Neural crest cell (in vitro differentiated cells): ENCODE measurements around the gene MUC5AC. TPM values are rescaled to one million over a fixed set of nuclear protein-coding genes. Genes with fewer than 3 reads are reported as not detected.

ENCODE experiments used
- DNase-seq: peaks from one replicate; pipeline ENCODE4 v3.0.0; 2021; ENCODE audit warnings: low read depth, mixed read lengths, low spot score
- H3K27ac Mint-ChIP-seq: one replicate; pipeline ENCODE4 v1.8.0; 2021; ENCODE audit warnings: mild to moderate bottlenecking, mixed read lengths; ENCODE audit not compliant: unreplicated experiment
- H3K27me3 Mint-ChIP-seq: 2 replicates; pipeline ENCODE4 v1.8.0; 2021; ENCODE audit warnings: low read depth, mild to moderate bottlenecking, mixed read lengths
- H3K36me3 Mint-ChIP-seq: 2 replicates; pipeline ENCODE4 v1.8.0; 2021; ENCODE audit warnings: low read depth, mild to moderate bottlenecking, mixed read lengths
- H3K4me1 Mint-ChIP-seq: 2 replicates; pipeline ENCODE4 v1.8.0; 2021; ENCODE audit warnings: mixed read lengths
- H3K4me3 Mint-ChIP-seq: one replicate; pipeline ENCODE4 v1.8.0; 2021; ENCODE audit warnings: mild to moderate bottlenecking, mixed read lengths
- H3K9me3 Mint-ChIP-seq: 2 replicates; pipeline ENCODE4 v1.8.0; 2021; ENCODE audit warnings: mixed read lengths
- CTCF ChIP-seq: fragments of 200-600 bp; sonication (generic); conservative IDR thresholded peaks from 2 replicates; pipeline ENCODE4 v1.5.0; 2021; ENCODE audit warnings: antibody characterized with exemption, mild to moderate bottlenecking
- total RNA-seq: library from RNA; stranded (reverse); gene quantifications from 2 replicates; pipeline ENCODE4 v1.2.1, GENCODE V29; 2021

The MUC5AC gene
- total RNA-seq, 1 donor from 2014 or later, result not detected

GRCh38 chr11:1235306-1235900 is 77.7 kb downstream of the MUC5AC start:
- Mint-ChIP-seq H3K27me3 (no peaks in the 10 kb centered on the region), H3K4me3 (no peak overlapping the region), H3K27ac (no peak overlapping the region), H3K36me3 (no peaks in the 10 kb centered on the region), H3K4me1 (no peaks in the 10 kb centered on the region), H3K9me3 (no peaks in the 10 kb centered on the region)
- DNase-seq, result no peak
- TF ChIP-seq CTCF, result no peak

GRCh38 chr11:1235901-1236315 is 78.2 kb downstream of the MUC5AC start:
- H3K4me1 Mint-ChIP-seq, result no peaks in the 10 kb centered on the region
- TF ChIP-seq CTCF, result no peak
- no peak for DNase-seq
- no peaks in the 10 kb centered on the region for H3K36me3 Mint-ChIP-seq
- no peaks in the 10 kb centered on the region for H3K9me3 Mint-ChIP-seq
- H3K27ac Mint-ChIP-seq, result no peak overlapping the region
- H3K27me3 Mint-ChIP-seq, result no peaks in the 10 kb centered on the region
- no peak overlapping the region for H3K4me3 Mint-ChIP-seq

- Mint-ChIP-seq H3K36me3 (no peaks in the 10 kb centered on the region), H3K4me3 (no peak overlapping the region), H3K4me1 (no peaks in the 10 kb centered on the region), H3K9me3 (no peaks in the 10 kb centered on the region), H3K27me3 (no peaks in the 10 kb centered on the region), H3K27ac (no peak overlapping the region)
- no peak for TF ChIP-seq CTCF
- DNase-seq, result no peak
These were observed 78.8 kb downstream of the MUC5AC start for GRCh38 chr11:1236316-1237127.

- no peak overlapping the region for H3K4me3 Mint-ChIP-seq
- no peaks in the 10 kb centered on the region for H3K4me1 Mint-ChIP-seq
- no peak for DNase-seq
- no peaks in the 10 kb centered on the region for H3K9me3 Mint-ChIP-seq
- TF ChIP-seq CTCF, result no peak
- no peaks in the 10 kb centered on the region for H3K27me3 Mint-ChIP-seq
- no peaks in the 10 kb centered on the region for H3K36me3 Mint-ChIP-seq
- no peak overlapping the region for H3K27ac Mint-ChIP-seq
These were observed 79.4 kb downstream of the MUC5AC start for GRCh38 chr11:1237128-1237580.

- Mint-ChIP-seq H3K4me1 (no peaks in the 10 kb centered on the region), H3K27me3 (no peaks in the 10 kb centered on the region), H3K4me3 (no peak overlapping the region), H3K9me3 (no peaks in the 10 kb centered on the region), H3K27ac (no peak overlapping the region), H3K36me3 (no peaks in the 10 kb centered on the region)
- DNase-seq, result no peak
- TF ChIP-seq CTCF, result no peak
These were observed 80.1 kb downstream of the MUC5AC start for GRCh38 chr11:1237851-1238250.
